ENCODE results near the gene RNASE9.
"Not testable (repeated sequence)": the region's sequence is repeated elsewhere in the genome, so short reads cannot be mapped to it uniquely, and the experiment has no call there.

RNASE9 gene

DNA sequence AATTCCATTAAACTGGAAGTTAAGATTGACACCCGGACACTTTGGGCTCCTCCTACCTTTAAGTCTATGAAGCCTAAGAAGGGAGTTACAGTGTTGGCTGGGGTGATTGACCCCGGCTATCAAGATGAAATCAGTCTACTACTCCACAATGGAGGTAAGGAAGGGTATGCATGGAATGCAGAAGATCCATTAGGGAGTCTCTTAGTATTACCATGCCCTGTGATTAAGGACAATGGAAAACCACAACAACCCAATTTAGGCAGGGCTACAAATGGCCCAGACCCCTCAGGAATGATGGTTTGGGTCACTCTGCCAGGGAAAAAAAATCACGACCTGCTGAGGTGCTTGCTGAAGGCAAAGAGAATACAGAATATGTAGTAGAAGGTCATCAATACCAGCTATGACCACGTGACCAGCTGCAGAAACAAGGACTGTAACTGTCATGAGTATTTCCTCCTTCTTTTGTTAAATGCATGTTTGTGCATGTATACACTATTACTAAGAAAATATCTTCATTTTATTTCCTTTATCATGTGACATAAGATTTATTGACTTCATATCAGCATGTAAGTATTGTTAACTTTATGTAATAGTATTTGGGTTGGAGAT lies 11.6 kb upstream of the RNASE9 start:
- DNase-seq = not testable (repeated sequence)

DNA sequence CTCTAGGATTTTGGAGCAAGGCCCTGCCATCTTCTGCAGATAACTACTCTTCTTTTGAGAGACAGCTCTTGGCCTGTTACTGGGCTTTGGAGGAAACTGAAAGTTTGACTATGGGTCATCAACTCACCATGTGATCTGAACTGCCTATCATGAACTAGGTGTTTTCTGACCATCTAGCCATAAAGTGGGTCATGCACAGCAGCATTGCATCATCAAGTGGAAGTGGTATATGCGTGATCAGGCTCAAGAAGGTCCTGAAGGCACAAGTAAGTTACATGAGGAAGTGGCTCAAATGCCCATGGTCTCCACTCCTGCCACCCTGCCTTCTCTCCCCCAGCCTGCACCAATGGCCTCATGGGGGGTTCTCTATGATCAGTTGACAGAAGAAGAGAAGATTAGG lies 9.9 kb upstream of the RNASE9 start:
- not testable (repeated sequence) for DNase-seq

DNA sequence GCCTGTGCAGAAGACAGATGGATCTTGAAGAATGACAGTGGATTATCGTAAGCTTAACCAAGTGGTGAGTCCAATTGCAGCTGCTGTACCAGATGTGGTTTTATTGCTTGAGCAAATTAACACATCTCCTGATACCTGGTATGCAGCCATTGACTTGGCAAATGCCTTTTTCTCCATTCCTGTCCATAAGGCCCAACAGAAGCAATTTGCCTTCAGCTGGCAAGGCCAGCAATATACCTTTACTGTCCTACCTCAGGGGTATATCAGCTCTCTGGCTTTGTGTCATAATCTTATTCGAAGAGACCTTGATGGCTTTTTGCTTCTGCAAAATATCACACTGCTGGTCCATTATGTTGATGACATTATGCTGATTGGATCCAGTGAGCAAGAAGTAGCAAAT lies 9.0 kb upstream of the RNASE9 start:
- DNase-seq = not testable (repeated sequence)

DNA sequence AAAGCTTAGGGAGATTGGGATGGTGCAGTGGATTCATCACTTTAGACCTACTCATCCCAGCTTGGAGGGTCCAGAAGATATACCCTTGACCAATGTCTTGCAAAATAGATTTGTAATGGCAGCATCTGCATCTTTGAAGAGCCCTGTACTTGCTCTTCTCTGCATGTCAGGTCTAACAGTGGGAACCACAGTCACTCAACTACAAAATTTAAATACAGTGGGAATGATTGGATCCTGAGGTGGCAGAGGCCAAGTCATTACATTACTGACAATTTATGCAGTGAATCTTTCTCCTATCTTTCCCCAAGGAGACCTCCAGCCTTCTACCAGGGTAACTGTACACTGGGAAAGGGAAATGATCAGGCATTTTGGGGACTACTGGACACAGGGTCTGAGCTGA lies 8.2 kb upstream of the RNASE9 start:
- DNase-seq = no peak

DNA sequence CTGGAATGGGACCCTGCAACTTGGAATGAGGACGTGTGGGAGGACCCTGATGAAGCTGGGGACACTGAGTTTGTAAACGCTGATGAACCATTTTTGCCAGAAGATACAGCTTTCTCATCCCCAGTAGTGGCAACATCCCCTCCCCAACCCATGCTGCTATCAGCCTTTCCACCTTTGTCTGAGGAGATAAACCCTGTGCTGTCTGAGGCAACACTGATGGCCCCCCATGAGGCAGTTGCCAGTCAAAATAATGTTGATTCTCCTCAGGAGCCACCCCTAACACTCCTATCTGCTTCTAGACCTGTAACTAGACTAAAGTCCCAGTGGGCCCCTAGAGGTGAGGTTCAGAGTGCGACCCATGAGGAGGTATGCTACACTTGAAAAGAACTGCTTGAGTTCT lies 7.5 kb upstream of the RNASE9 start:
- no peak for DNase-seq

DNA sequence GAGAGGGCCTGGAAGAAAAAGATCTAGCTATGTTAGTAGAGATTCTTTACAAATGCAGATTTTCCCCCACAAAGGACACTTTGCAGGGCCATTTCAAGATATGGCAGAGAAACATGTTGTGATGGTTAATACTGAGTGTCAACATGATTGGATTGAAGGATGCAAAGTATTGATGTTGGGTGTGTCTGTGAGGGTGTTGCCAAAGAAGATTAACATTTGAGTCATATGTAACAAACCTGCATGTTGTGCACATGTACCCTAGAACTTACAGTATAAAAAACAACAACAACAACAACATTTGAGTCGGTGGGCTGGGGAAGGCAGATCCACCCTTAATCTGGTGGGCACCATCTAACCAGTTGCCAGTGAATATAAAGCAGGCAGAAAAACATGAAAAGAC lies 6.4 kb upstream of the RNASE9 start:
- DNase-seq = not testable (repeated sequence)

DNA sequence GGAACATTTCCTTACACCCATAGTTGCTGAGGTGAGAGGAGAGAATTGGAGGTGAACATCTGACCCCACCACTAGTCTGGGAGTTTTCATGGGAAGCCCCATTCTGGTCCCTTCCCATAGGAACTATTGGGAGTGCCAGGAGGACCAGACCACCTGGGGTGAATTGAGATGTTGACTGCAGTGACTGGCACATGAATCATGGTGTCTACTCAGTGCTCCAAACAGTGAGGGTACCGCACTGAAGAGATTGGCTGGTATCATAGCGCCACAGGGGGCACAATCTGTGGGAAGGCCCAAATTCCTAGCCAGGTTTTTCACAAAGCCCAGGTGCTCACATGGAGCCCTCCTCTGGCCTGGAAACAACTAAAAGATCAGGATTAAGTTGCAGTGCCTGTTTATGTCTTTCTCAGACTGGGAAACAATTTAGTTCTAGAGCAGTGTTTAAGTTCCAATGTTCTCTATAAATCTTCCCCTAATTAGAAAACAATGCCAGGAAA lies 3.7 kb upstream of the RNASE9 start:
- DNase-seq = no peak

DNA sequence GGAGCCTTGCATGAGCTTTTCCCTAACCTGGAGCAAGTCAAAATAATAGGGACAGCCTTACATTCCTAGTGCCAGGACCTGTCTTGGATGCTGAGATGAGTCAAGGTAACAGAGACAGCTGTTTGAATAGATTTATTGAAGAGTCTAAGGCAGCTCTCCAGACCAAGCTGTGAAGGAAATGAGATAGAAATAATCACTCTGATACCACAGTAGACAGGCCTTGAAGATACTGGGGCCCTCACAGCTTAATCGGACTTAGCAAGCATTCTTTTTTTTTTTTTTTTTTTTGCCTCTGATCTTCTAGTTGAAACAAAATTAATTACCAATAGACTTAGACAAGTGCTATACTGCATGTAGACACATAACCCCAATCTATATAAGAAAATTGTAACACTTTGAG lies 3.1 kb upstream of the RNASE9 start:
- DNase-seq = no peak

DNA sequence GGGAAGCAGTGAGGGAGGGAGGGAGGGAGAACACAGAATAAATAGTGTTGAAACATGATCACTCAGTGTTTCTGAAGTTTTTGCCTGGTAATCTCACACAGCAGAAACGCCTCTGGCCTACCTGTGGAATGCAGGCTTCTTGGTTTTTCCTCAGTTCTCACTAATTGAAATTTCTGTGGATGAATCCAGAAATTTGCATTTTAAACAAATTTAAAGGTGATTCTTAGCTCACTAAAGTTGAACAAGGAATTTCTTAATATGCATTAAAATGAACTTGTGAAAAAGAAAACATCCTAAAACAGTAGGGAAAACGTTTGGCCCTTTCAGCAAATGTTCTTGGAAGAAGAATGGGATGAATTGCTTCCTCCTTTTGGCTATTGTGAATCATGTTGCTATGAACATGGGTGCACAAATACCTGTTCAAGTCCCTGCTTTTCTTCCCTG lies 1.4 kb downstream of the RNASE9 start:
- no peak for DNase-seq

DNA sequence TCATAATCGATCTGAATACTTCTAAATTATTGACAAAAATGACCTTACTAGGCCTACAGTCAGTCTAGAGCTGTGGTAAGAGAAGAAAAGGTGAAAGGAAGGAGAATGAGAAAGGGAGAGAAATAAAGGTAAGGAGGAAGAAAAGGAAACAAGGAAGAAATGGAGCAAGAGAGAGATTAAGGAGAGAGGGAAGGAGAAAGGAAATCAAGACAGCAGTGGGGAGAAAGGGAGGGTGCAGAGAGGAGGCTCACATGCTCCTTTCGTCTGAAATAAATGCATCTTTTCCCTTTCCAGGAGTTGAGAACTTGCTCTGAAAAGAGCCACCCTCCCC lies 3.7 kb downstream of the RNASE9 start:
- DNase-seq = no peak

DNA sequence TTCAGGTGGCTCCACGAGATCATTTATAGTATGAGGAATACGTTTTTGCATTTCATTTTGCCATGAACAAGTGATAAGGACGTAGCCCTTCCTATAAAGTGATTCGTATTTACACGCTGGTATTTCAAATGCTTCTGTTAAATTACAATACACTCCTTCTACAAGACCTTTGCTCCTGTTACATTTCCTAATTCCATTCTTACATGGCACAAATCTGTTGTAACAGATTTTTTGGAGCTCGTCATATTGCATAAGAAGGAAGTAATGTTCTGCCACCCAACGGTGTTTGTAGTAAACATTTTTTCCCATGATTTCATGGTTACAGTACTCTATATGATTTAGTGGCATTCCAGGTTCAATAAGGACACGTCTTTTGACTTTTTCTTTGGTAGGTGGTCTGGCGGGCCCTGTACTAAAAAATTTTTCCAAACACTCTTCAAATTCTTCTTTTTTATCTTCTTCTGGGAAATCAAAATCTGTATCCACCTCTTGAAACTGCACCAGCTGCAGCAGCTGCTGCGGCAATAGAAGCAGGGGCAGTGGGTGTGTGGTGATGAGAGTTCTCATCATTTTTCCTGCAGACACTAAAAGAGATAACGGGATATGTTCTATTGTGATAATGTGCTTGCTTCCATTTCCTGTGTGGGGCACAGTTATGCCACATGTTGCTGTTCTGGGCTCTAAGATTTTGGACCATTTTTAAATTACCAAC lies 4.2 kb downstream of the RNASE9 start:
- DNase-seq = no peak

DNA sequence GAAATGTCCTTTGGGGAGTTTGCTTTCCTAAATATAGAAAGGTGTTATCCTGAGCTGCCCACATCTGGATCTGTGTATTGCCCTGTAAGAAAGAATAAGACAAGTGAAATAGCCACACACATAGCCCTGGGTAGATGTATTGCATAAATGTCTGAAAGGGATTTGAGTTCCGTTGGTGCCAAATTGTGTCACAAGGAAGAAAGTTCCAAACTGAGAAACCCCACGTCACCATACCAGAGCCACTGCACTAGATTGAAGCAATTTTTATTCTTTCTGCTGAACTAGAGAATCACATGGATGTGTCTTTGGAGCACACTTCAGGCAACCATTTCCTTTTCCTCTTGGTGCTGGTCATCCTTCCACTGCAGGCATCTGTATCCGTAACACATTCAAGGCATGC lies 5.0 kb downstream of the RNASE9 start:
- DNase-seq = no peak

DNA sequence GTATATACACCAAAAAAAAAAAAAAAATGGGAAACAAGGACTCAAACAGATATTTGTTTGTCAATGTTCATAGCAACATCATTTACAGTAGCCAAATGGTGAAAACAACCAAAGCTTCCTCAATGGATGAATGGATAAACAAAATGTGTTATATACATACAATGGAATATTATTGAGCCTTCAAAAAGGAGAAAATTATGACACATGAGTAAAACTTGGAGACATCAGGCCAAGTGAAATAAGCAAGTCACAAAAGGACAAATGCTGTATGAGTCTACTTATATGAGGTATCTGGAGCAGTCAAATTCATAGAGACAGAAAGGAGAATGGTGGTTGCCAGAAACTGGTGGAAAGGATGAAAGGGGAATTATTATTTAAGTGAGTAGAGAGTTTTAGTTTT lies 7.8 kb downstream of the RNASE9 start:
- no peak for DNase-seq

DNA sequence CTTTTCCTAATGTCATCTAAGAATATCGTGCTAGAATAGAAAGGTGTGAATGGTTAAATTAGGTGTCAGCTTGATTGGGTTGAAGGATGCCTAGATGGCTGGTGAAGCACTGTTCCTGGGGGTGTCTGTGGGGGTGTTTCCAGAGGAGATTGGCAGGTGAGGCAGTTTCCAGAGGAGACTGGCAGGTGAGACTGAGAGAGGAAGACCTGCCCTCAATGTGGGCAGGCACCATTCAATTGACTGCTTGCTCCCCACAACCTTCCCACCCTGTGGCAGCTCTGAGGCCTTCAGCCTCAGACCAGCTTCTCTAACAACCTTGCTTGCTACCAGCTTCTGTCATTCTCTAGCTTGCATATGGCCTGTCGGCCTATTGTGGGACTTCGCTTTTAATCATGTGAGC lies 9.2 kb downstream of the RNASE9 start:
- DNase-seq = no peak

DNA sequence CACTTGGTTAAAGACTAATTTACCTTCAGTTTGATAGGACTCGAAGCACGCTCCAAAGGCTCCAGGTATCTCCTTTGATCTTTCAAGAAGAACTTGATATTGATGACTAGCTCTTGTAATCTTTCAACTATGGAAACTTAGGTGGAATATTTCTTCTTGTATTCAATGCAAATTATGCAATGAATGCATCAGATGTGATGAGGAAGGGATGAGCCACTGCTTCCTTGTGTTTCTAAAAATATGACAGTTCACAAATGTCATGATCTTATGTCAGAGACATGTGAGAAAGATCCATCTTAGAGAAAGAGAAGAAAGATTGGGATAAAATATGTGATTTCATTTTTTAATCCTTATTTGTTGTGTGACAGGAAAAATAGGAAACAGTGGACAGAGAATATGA lies 9.9 kb downstream of the RNASE9 start:
- no peak for DNase-seq

DNA sequence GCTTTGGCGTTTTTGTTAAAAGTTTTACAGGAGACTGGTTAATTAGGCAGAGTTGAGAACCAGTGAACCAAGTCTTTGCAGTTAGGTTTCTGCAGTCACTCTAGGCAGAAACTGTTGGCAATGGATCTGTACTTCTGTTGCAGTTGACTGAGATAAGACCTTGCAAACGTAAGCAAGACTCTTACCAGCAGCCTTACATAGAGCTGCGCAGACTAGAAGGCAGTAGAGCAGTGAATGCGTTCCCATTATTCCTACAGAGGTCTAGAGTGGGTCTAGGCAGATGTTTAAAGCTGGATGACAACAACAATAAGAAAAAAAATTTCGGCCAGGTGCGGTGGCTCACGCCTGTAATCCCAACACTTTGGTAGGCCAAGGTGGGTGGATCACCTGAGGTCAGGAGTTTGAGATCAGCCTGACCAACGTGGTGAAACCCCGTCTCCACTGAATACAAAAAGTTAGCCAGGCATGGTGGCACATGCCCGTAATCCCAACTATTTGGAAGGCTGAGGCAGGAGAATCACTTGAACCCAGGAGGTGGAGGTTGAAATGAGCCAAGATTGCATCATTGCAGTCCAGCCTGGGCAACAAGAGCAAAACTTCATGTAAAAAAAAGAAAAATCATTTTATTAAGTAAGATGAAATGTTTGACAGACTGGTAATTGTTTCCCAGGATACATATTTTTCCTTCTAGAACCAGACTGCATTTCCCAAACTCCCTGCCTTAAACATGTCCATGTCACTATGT lies 12.3 kb downstream of the RNASE9 start:
- no peak for DNase-seq

DNA sequence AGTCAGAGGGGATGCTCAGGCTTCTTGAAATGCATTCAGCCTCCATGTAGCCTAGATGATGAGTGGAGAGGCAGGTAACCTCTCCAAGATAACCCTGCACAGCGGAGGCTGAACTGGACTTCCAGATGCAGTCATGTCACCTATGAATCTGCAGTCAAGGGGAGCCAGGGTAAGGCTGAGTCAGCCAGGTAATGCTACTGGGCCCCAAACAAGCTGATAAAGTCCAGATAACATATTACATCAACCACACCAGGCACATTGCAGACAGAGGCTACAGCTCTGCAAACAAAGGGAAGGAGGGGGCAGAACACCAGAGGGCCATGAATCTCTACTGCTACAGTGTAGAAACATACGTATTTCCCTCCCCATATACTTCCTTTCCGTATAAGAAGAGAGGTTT lies 14.0 kb downstream of the RNASE9 start:
- DNase-seq = no peak

DNA sequence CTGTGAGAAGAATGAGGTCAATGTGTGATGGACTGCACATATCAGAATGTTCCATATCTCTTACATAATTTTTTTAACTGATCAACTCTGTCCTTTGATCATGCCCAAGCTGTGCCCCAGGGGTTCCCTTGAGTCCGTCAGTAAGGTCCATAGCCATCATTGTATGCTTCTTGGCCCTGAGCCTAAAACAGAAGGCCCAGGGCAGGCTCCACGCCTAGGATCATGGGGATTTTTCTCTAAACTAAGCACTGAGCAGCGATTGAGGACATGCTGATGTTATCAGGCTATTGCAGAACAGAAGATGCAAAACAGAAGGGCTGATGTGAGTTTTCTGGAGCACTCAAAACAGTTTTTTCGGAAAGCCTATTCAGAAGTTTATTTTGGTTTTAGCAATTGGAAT lies 20.9 kb downstream of the RNASE9 start:
- DNase-seq = no peak

DNA sequence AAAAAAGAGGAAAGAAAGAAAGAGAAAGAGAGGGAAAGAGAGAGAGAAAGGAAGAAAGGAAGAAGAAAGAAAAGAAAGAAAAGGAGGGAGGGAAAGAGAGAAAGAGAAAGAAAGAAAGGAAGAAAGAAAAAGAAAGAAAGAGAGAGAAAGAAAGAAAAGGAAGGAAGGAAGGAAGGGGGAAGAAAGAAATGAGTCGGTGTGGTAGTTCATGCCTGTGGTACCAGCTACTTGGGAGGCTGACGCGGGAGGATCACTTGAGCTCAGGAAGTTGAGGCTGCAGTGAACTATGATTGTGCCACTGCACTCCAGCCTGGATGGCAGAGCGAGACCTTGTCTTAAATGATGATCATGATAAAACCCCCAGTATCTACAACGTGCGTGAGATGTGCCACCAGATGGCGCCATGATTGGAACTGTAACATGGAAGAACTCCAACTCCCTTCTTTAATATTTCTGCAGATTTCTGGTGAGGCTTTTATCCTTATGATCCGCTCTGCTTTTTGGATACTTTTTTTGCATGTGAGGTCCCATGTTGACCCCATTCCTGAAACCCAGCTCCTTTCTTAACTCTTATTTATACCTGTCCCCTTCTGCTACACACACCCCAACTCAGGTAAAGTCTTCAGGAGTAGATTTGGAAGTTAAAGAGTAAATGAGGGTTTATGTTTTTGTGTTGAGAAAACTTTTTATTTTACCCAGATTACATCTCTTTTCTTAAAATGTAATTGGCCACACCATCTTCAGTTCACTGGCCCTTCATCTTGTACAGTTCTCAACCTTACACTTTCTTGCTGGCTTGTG lies 29.9 kb downstream of the RNASE9 start:
- peak; percentile 72 for DNase-seq

DNA sequence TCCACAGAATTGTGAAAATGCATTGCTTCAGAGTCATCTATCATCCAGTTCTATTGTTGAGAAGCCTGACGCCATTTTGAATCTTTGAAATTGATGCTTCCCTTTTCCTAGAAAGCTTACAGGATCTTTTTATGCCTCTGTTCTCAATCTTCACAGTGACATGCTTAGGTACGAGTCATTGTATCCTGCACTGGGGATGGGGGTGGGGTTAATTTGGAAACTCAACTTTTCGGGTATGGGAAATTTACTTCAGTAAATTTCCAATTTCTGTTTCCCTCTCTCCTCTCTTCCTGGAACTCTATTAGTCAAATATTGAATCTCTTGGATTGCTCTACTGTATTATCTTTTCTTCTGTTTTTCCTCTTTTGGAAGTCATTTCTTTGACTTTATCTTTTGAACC lies 31.0 kb downstream of the RNASE9 start:
- no peak for DNase-seq

DNA sequence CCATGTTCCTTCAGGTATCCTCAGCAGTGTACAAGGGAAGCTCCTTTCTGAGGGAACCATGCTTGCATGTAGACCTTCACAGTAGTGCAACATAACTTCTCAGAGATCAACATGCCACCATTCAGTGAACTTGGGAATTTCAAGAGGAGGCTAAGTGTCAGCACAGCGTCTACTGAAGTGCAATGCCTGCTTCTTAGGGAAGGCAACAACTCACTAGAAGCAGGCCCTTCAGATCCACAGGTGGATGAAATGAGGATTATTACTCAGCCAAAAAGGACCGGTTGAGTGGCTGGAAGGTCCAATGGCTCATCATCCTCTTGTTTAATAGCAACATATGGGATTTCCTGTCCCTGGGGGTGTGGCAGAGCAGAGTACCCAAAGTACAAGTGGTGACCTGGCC lies 36.8 kb downstream of the RNASE9 start:
- no peak for DNase-seq

DNA sequence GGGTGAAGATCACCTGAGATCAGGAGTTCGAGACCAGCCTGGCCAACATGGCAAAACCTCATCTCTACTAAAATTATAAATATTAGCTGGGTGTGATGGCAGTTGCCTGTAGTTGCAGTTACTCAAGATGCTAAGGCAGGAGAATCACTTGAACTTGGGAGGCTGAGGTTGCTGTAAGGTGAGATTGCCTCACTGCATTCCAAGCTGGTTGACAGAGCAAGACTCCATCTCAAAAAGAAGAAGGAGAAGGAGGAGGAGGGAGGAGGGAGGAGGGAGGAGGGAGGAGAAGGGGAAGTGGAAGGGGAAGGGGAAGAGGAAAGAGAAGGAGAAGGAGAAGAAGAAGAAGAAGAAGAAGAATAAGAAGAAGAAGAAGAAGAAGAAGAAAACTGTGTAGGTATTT lies 38.5 kb downstream of the RNASE9 start:
- DNase-seq = no peak

DNA sequence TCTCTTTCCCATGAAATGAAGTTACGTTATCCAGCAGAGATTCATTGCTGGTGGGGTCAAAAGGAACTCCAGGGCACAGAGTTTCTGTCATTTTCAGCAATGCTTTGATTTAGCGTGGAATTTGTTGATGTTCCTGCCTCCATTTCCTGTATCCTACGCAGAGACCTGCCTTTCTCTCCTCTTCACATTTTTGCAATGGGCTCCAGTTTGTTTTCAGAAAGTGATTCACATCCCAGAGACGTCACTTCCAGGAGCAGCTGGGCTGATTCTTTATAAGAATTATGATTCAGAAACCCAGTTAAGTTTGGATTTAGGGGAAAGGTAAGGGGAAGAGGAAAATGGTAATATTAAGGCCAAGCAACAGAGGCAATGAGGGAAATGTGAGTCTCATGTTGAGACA lies 43.9 kb downstream of the RNASE9 start:
- no peak for DNase-seq

Data from activated CD4-positive, alpha-beta T cell treated with anti-CD3 and anti-CD28 coated beads, Interleukin-2, Interleukin-6, amounts not matched to agents 100 ng/mL and 50 ng/mL, durations not matched to agents 16 hours and 8 hours (primary cell).